Gastrocnemius medialis (tissue), 4 donors: Measurements from ENCODE around the gene VTN. TPM values are rescaled to one million over a fixed set of nuclear protein-coding genes. Genes with fewer than 3 reads are reported as not detected.

Experiments used
- ATAC-seq, 2 donors: fragments of 150-250 bp; one replicate each; pipeline ENCODE4 v1.9.1; 2016
- DNase-seq, 2 donors: peaks; one replicate each; pipeline ENCODE4 v3.0.0-alpha.2; 2019
- H3K27ac ChIP-seq, 4 donors: fragments of 200-600 bp; sonication (generic); 1 replicate in 1 of 4; 2 replicates in 3 of 4; pipeline ENCODE4 v1.5.1; 2016 to 2018; ENCODE audit warnings: mild to moderate bottlenecking in 2 of 4, moderate library complexity in 1 of 4
- H3K27me3 ChIP-seq, 3 donors: fragments of 200-600 bp; sonication (generic) in 2 of 3; 1 replicate in 1 of 3; 2 replicates in 2 of 3; pipeline versions ENCODE4 v1.5.1 to v1.6.0; 2016 to 2019; ENCODE audit warnings: mild to moderate bottlenecking in 1 of 3, moderate library complexity in 1 of 3
- H3K36me3 ChIP-seq, 2 donors: fragments of 200-600 bp; sonication (generic) in 1 of 2; one replicate each; pipeline ENCODE4 v1.5.1; 2017 to 2018
- H3K4me1 ChIP-seq, 2 donors: fragments of 200-600 bp; sonication (generic) in 1 of 2; one replicate each; pipeline ENCODE4 v1.5.1; 2016 to 2017; ENCODE audit warnings: mild to moderate bottlenecking in 2 of 2
- H3K4me3 ChIP-seq, 4 donors: fragments of 200-600 bp; sonication (generic) in 3 of 4; 1 replicate in 1 of 4; 2 replicates in 3 of 4; pipeline ENCODE4 v1.5.1; 2016 to 2019; ENCODE audit warnings: mild to moderate bottlenecking in 2 of 4
- H3K9me3 ChIP-seq, 3 donors: fragments of 200-600 bp; sonication (generic) in 2 of 3; 1 replicate in 1 of 3; 2 replicates in 2 of 3; pipeline ENCODE4 v1.5.1; 2016 to 2019
- POLR2A ChIP-seq, 2 donors: fragments of 450-650 bp; IDR thresholded peaks; one replicate each; pipeline ENCODE4 v1.6.1; 2017; ENCODE audit warnings: antibody characterized with exemption in 2 of 2, mild to moderate bottlenecking in 2 of 2, moderate library complexity in 2 of 2
- in situ Hi-C, 4 donors: fragments of 200-750 bp; cut with MboI; loops; one replicate each; pipeline versions ENCODE4 v1.15.0 to v1.8.0; 2017; ENCODE audit warnings: low sequenced_read_pairs in 4 of 4
- intact Hi-C: fragments of 100-400 bp; cut with DNase I; formaldehyde crosslinking; loops from one replicate; pipeline ENCODE4 v1.15.1; 2023; ENCODE audit warnings: low total_unique reads
- total RNA-seq, 4 donors: library from RNA; depleted of rRNA; stranded (reverse); fragments of >200 nt; gene quantifications; one replicate each; pipeline versions ENCODE4 v1.1.0 to v1.2.3, GENCODE V29; 2016
- TF ChIP-seq, protein P1 (sequence below), 5 experiments: fragments of 450-650 bp in 3 of 5; fragments of 200-600 bp in 2 of 5; sonication (generic) in 2 of 5; IDR thresholded peaks in 4 of 5; conservative IDR thresholded peaks in 1 of 5; 1 replicate in 4 of 5; 2 replicates in 1 of 5; pipeline ENCODE4 v1.5.1; 2016 to 2019; ENCODE audit warnings: antibody characterized with exemption in 5 of 5, mild to moderate bottlenecking in 3 of 5, moderate library complexity in 3 of 5

The VTN gene
- total RNA-seq, 4 donors from 2014 or later, result 3.8 to 11.5 TPM; not detected in 2

DNA sequence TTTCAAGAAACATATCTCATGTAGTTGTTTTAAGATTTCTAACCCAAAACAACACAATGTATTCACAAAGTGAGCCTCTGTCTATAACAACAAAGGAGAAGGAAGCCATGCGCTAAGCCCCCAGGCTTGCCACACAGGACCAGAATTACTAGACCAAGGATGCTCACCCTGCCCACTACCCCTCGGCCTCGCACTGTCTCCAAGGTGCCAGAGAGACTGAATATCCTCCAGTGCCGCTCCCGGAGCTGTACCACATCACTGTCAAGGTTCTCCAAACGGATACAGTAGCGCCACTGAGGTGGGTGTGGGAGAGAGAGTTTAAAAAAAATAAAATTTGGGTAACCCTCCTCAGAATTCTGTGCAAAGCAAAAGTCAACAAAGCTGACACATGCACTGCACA lies 19.8 kb downstream of the VTN start:
- peaks cover 1% of the 10 kb centered on the region in 2 donors for H3K4me1 ChIP-seq
- no peak overlapping the region for H3K4me3 ChIP-seq
- H3K27ac ChIP-seq, result no peak overlapping the region
- H3K9me3 ChIP-seq, result no peaks in the 10 kb centered on the region
- peaks cover 6 to 99% of the 10 kb centered on the region in 2 donors for H3K36me3 ChIP-seq
- ATAC-seq (no peak), DNase-seq (no peak)
- in situ Hi-C loops, result loop anchor here in 1 of 4 donors (25.0 kb wide), 1 partner anchor 612 kb away; the partner anchor contains the start of gene PHF12
- no peaks in the 10 kb centered on the region for H3K27me3 ChIP-seq
- TF ChIP-seq POLR2A (IDR thresholded peaks at IDR 0.05), result no peak
- TF ChIP-seq, protein P1, sequence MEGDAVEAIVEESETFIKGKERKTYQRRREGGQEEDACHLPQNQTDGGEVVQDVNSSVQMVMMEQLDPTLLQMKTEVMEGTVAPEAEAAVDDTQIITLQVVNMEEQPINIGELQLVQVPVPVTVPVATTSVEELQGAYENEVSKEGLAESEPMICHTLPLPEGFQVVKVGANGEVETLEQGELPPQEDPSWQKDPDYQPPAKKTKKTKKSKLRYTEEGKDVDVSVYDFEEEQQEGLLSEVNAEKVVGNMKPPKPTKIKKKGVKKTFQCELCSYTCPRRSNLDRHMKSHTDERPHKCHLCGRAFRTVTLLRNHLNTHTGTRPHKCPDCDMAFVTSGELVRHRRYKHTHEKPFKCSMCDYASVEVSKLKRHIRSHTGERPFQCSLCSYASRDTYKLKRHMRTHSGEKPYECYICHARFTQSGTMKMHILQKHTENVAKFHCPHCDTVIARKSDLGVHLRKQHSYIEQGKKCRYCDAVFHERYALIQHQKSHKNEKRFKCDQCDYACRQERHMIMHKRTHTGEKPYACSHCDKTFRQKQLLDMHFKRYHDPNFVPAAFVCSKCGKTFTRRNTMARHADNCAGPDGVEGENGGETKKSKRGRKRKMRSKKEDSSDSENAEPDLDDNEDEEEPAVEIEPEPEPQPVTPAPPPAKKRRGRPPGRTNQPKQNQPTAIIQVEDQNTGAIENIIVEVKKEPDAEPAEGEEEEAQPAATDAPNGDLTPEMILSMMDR (IDR thresholded peaks at IDR 0.05 in 4 of 5, conservative IDR thresholded peaks at IDR 0.05 in 1 of 5), result no peak
- intact Hi-C loops, result no loop called here

- TF ChIP-seq, protein P1 (IDR thresholded peaks at IDR 0.05 in 4 of 5, conservative IDR thresholded peaks at IDR 0.05 in 1 of 5), result no peak
- TF ChIP-seq POLR2A (IDR thresholded peaks at IDR 0.05), result no peak
- Histone ChIP-seq H3K27ac (no peak overlapping the region), H3K4me1 (no peaks in the 10 kb centered on the region), H3K27me3 (no peaks in the 10 kb centered on the region), H3K4me3 (no peak overlapping the region), H3K9me3 (no peaks in the 10 kb centered on the region), H3K36me3 (peaks cover 6 to 99% of the 10 kb centered on the region in 2 donors)
- intact Hi-C loops (no loop called here), in situ Hi-C loops (loop anchor here in 2 of 4 donors (25.0 kb wide), 1 partner anchor 613 kb away; the partner anchor contains the start of gene PHF12 (in 2 of the 2))
- DNase-seq (no peak), ATAC-seq (no peak)
Measured at GRCh38 chr17:28348979-28349378, 21.1 kb downstream of the VTN start.

- no peak overlapping the region for H3K4me3 ChIP-seq
- H3K27me3 ChIP-seq, result no peaks in the 10 kb centered on the region
- ATAC-seq (no peak), DNase-seq (no peak)
- peaks cover 0 to 98% of the 10 kb centered on the region in 2 donors for H3K36me3 ChIP-seq
- H3K4me1 ChIP-seq, result peaks cover 0 to 6% of the 10 kb centered on the region in 2 donors
- peak overlapping the region in 1 of 4 donors; percentile 35 for H3K27ac ChIP-seq
- TF ChIP-seq POLR2A (IDR thresholded peaks at IDR 0.05), result no peak
- TF ChIP-seq, protein P1 (IDR thresholded peaks at IDR 0.05 in 4 of 5, conservative IDR thresholded peaks at IDR 0.05 in 1 of 5), result no peak
- in situ Hi-C loops (loop anchor here in 2 of 4 donors (25.0 kb wide), 1 partner anchor 615 kb away; the partner anchor contains the start of gene PHF12 (in 2 of the 2)), intact Hi-C loops (no loop called here)
- no peaks in the 10 kb centered on the region for H3K9me3 ChIP-seq
Measured at GRCh38 chr17:28347261-28347891, 22.7 kb downstream of the VTN start.

DNA sequence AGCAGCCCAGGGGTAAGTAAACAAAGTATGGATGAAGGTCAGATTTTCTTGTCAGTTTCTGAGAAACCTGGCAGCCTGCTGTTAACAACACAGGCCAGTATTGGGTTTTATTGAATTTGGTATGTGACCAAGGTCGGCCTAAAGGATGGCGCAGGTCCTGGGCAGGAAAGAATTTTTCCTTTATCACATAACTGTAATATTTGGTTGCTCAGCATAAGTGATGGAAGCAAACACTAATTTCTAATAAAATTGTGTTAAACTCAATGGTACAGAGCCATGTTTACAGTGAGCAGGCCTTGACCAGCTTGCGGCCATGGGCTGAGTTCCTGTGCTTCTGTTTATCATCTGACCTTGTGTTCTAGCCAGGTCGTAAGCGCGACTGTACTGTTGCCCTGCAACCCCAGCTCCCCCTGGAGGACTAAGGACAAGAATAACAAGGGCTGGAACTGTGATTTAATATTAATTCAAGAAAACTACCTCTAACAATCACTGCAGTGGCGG lies 23.3 kb downstream of the VTN start:
- Histone ChIP-seq H3K27me3 (no peaks in the 10 kb centered on the region), H3K36me3 (peaks cover 0 to 98% of the 10 kb centered on the region in 2 donors), H3K4me1 (peaks cover 0 to 6% of the 10 kb centered on the region in 2 donors), H3K9me3 (no peaks in the 10 kb centered on the region), H3K27ac (peak overlapping the region in 2 of 4 donors; percentile 22 to 35), H3K4me3 (no peak overlapping the region)
- DNase-seq, result no peak
- in situ Hi-C loops, result loop anchor here in 2 of 4 donors (25.0 kb wide), 1 partner anchor 616 kb away; the partner anchor contains the start of gene PHF12 (in 2 of the 2)
- no peak for ATAC-seq
- intact Hi-C loops, result no loop called here
- TF ChIP-seq, protein P1 (IDR thresholded peaks at IDR 0.05 in 4 of 5, conservative IDR thresholded peaks at IDR 0.05 in 1 of 5), result peak in 1 of 5 experiments; percentile 18
- TF ChIP-seq POLR2A (IDR thresholded peaks at IDR 0.05), result no peak
